HG03108 (cell line): ENCODE measurements around the gene VARS1.

ENCODE experiments used
- ATAC-seq: cut with Tn5 transposase; IDR thresholded peaks from one replicate; pipeline ENCODE4 v1.9.1; 2021; ENCODE audit warnings: moderate library complexity; ENCODE audit not compliant: unreplicated experiment

The VARS1 gene

GRCh38 chr6:31775633-31776484 lies 19.7 kb downstream of the VARS1 start:
- no peak for ATAC-seq

- ATAC-seq: no peak
Measured at GRCh38 chr6:31775184-31775583, 20.4 kb downstream of the VARS1 start.

GRCh38 chr6:31771992-31772358 lies 23.6 kb downstream of the VARS1 start:
- no peak for ATAC-seq

- no peak for ATAC-seq
Measured at GRCh38 chr6:31770860-31771259, 24.7 kb downstream of the VARS1 start.

GRCh38 chr6:31769684-31770371 lies 25.7 kb downstream of the VARS1 start:
- ATAC-seq: no peak

- ATAC-seq: no peak
Measured at GRCh38 chr6:31768363-31769257, 26.9 kb downstream of the VARS1 start.

DNA sequence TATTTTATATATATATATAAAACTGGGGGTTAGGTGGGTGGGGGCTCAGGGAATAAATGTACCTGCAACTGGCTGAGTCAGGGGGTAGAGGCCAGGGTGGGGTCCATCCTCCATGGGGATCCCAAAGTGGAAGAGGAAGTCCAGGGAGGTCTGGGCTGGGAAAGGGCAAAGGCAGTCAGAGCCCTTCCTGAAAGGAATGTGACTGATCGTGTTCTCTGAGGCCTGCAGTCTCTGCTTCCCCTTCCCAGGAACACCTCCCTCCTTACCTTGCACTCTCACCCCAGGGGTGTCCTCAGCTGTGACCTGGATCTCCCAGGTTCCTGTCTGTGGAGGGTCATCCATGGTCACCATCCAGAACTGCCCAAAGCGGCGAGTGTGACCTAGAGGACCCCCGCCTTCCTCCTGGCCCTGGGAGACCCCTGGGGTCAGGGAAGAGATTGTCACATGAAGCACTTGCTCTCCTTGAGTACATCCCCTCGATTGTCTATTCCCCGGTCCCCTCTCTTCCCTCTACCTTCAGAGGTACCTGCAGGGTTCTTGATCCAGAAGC lies 28.4 kb downstream of the VARS1 start:
- ATAC-seq: no peak

DNA sequence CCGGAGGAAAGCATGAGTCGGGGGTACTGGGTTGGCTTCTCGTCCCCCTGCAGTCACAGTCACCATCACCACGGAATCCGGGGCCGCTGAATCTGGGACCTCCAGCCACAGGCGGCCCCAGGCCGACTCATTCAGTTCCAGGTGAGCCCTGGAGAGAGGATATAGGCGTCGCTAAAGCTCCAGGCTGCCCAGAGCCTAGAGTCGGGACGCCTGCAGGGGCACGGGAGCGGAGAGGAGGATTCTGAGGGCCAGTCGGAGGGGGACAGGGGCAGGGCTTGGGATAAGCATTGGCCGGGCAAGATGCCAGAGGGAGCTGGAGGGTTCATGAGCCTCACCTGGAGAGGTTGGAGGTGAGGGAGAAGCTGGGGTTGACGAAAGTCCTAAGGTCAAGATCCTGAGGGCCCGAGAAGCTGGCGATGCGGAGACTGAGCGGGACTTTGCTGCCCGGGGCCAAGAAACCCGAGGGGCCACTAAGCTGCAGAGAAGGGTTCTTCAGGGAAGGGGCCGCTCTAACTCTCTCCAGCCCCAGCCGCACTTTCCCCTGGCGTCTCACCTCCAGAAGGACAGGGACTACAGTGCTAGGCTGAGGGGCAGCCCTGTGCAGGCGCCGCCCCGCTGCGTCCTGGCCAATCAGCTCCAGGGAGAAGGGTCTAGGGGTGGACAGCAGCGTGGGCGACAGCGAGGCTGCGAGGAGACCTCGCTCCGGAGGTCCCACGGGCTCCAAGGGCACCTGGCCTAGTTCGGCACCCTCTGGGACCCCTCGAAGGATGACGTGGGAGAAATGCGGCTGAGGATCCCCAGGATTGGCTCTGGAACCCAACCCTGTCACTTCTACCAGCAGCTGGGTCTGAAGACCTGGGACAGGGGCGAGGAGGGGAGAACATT lies 29.4 kb downstream of the VARS1 start:
- ATAC-seq: no peak

- no peak for ATAC-seq
Measured at GRCh38 chr6:31765559-31765909, 30.0 kb downstream of the VARS1 start.

- ATAC-seq: no peak
Measured at GRCh38 chr6:31764198-31764597, 31.4 kb downstream of the VARS1 start.

GRCh38 chr6:31763619-31763940 lies 32.0 kb downstream of the VARS1 start:
- no peak for ATAC-seq

GRCh38 chr6:31762878-31763618 lies 32.5 kb downstream of the VARS1 start:
- ATAC-seq: no peak

- no peak for ATAC-seq
Measured at GRCh38 chr6:31762356-31762755, 33.2 kb downstream of the VARS1 start, which contains the start of gene SAPCD1. Gene SAPCD1, plus strand, starts transcription at chr6:31762656. Its CDS starts 399 bp downstream, at chr6:31763055.

GRCh38 chr6:31761343-31761742 lies 34.2 kb downstream of the VARS1 start:
- no peak for ATAC-seq

- ATAC-seq: no peak
Measured at GRCh38 chr6:31760790-31761189, 34.8 kb downstream of the VARS1 start.

DNA sequence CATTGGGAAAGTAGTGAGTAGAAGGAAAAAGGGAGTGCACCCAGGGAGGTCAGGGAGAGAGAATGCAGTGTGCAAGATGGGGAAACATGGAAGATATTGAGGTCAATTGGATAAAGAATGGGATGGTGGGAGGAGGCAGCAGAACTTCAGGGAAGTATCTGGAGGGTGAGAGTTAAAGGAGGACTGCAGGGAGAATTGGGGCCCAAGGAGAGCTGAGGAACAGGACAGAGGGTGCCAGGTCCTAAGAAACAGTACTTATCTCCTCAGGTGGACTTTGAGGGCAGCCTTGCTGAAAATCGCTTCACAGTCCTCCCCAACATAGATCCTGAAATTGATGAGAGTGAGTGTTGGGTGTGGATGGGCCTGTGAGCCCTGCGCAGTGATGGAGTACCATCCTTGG lies 37.3 kb downstream of the VARS1 start:
- no peak for ATAC-seq

DNA sequence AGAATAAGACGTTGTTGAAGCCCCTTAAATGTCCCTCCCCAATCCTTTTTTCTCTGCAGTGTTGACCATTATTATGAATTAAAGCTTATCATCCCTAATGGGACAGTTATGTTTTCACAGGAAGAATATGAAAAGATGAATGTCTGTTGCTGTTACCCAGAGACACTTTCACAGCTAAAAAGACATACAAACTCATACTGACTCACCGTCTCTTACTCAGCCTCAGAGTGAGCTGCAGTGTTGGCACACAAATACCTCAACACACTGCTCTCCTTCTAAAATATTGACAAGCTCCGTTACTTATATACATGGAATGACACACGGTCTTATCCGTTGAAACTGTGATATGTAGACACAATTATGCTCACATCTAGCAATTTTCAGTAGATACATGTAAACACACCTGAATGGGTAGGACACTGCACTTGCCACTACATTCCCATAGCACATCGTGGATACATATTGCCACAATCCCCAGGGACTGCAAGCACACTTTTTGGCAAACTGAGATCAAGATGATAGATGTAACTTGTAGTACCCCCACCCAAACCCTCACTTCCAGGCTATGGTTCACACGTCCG lies 42.7 kb downstream of the VARS1 start:
- ATAC-seq: no peak

DNA sequence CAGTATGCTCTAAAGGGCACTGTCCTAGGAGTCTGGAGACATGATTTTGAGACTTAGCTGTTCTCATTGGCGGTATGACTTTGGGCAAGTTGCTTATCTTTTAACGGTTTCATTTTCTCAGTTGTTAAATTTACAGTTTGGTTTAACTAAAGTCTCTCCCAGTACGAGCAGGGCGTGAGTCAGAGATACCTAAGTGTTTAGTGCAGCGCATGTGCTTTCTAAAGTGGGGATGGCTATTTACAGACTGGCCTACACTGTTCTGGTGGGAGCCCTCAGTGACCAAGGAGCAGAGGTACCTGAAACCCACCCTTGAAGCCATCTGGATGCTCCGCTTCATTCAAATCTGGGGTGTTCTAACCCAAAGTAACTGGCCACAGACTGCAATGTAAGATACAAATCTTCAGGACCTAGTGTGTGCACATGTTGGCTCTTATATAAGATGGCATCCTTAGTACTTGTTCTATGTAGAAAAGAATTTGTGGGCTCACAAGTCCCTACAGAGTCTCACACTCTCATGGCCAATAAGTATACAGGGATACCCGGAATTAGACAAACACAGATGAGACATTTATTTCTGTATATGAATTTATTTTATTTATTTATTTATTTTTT lies 45.0 kb downstream of the VARS1 start:
- ATAC-seq: no peak
